ENCODE measurements around the gene VENTX. TPM values are rescaled to one million over a fixed set of nuclear protein-coding genes. Genes with fewer than 3 reads are reported as not detected.

VENTX gene
- total and polyA plus RNA-seq, 2 donors (not counting 3 experiments of a cell fraction or from before 2014, with no cell fraction given) = not detected

DNA sequence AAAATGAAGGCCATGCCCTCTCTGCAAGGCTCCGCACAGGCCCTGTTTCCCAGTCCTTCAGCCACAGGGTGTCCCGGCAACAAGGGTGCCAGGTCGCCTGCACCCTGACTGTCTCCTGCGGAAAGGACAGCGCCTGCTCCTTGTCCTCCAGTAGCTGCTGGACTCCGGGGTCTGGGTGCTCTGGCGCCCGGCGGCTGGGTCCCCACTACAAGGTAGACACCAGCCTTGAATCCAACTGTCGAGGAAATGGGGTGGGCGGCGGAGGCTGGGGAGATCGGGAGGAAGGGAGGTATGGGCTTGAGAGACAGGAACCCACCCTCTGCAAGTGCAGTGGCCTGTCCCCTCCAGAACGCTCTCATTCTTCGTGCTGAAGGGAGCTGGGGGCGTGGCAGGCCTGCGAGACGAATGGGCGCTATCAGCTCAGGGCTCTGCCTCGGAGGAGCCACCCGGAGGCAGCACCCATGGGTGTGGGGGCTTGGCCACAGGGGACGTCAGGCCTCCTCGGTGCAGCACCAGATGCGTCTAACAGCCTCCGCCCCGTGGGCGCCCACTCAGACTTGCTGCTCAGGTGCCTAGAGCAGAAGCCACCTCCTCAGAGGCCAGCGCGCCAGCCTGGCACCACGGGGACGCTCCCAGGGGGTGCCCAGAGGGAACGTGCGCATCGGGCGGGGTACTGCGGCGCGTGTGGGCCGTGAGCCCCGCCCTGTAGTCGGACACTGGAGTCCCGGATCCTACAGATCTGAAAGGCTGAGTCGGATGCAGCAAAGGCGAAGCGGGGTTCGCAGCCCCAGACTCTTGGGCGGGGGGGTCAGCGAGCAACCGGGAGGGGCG lies 23.5 kb downstream of the VENTX start:
- H3K36me3 ChIP-seq (ENCODE audit: control insufficient read depth in 2 of 2, extremely low read depth in 1 of 2, insufficient read depth in 2 of 2, low read length in 2 of 2) = no peaks in the 10 kb centered on the region
- TF ChIP-seq, protein P1, sequence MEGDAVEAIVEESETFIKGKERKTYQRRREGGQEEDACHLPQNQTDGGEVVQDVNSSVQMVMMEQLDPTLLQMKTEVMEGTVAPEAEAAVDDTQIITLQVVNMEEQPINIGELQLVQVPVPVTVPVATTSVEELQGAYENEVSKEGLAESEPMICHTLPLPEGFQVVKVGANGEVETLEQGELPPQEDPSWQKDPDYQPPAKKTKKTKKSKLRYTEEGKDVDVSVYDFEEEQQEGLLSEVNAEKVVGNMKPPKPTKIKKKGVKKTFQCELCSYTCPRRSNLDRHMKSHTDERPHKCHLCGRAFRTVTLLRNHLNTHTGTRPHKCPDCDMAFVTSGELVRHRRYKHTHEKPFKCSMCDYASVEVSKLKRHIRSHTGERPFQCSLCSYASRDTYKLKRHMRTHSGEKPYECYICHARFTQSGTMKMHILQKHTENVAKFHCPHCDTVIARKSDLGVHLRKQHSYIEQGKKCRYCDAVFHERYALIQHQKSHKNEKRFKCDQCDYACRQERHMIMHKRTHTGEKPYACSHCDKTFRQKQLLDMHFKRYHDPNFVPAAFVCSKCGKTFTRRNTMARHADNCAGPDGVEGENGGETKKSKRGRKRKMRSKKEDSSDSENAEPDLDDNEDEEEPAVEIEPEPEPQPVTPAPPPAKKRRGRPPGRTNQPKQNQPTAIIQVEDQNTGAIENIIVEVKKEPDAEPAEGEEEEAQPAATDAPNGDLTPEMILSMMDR (IDR thresholded peaks at IDR 0.05; ENCODE audit: extremely low read depth in 1 of 2, insufficient read depth in 1 of 2, low read depth in 1 of 2, low read length in 2 of 2) = no peak
- TF ChIP-seq MYC (IDR thresholded peaks at IDR 0.05; ENCODE audit: low read depth, low read length) (no peak), POLR2AphosphoS5 (IDR thresholded peaks at IDR 0.05; ENCODE audit: insufficient read depth, low read depth, low read length) (no peak), JUN (IDR thresholded peaks at IDR 0.05; ENCODE audit: borderline replicate concordance, insufficient read depth, insufficient read length, low read depth) (no peak)
- TF ChIP-seq, protein P2, sequence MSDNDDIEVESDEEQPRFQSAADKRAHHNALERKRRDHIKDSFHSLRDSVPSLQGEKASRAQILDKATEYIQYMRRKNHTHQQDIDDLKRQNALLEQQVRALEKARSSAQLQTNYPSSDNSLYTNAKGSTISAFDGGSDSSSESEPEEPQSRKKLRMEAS (IDR thresholded peaks at IDR 0.05; ENCODE audit: insufficient read depth, insufficient read length) = no peak
- peak overlapping the region; percentile 39 for H3K4me2 ChIP-seq (ENCODE audit: insufficient read depth, low read length)
- H3K9me1 ChIP-seq (replicated peaks; ENCODE audit: control insufficient read depth, extremely low read depth, insufficient read depth, low read length) = no peaks in the 10 kb centered on the region
- H3K27me3 ChIP-seq (ENCODE audit: control insufficient read depth in 2 of 2, insufficient read depth in 2 of 2, low read length in 2 of 2) = peaks cover 0 to 4% of the 10 kb centered on the region in 2 experiments
- ChIA-PET CTCF (no interaction called here), POLR2A (no interaction called here)
- no peak overlapping the region for H3K27ac ChIP-seq (ENCODE audit: insufficient read depth, low read depth, low read length)
- H3K4me1 ChIP-seq (ENCODE audit: control insufficient read depth, extremely low read depth, insufficient read depth, low read length) = peaks cover 26% of the 10 kb centered on the region
- peak overlapping the region; percentile 13 to 40 (median 25) for H3K4me3 ChIP-seq (replicated peaks in 1 of 3; ENCODE audit: insufficient read depth in 1 of 3, low read depth in 1 of 3, low read length in 3 of 3)
- peak overlapping the region; percentile 49 for H2AFZ ChIP-seq (ENCODE audit: low read depth, low read length)
- H3K9me3 ChIP-seq (replicated peaks; ENCODE audit: control insufficient read depth, insufficient read depth, low read length) = no peaks in the 10 kb centered on the region
- no peaks in the 10 kb centered on the region for H3K79me2 ChIP-seq (ENCODE audit: control insufficient read depth, insufficient read depth, low read length)
- intact Hi-C loops (cut with micrococcal nuclease) (no loop called here), dilution Hi-C loops (cut with MboI; ENCODE audit: extremely low pct_ligation_motif_present, low sequenced_read_pairs) (no loop called here)
- no peak for FAIRE-seq
- no peak for DNase-seq (ENCODE audit: low read depth, low spot score)
- H4K20me1 ChIP-seq (replicated peaks; ENCODE audit: control insufficient read depth, extremely low read depth, insufficient read depth, low read length) = no peaks in the 10 kb centered on the region
- no peak overlapping the region for H3K9ac ChIP-seq (replicated peaks; ENCODE audit: extremely low read depth, insufficient read depth, low read length)
- TSS peak; percentile 48 for BruUV-seq (replicated peaks)

Measured in endothelial cell of umbilical vein (primary cell).